IMR-90 (cell line): ENCODE measurements around the gene KIF1A. TPM values are rescaled to one million over a fixed set of nuclear protein-coding genes. Genes with fewer than 3 reads are reported as not detected.

ENCODE experiments used
- ATAC-seq: fragments of 200-7000 bp; cut with Tn5 transposase; 2 replicates; pipeline ENCODE4 v1.9.1; 2020; ENCODE audit warnings: low read depth, mild to moderate bottlenecking, moderate library complexity
- BruUV-seq: library from RNA; stranded (reverse); fragments of 400-500 nt; replicated peaks from 2 replicates; lab custom pipeline; 2021; lab: Mats Ljungman, UMichigan
- CTCF ChIA-PET: fragments of 300-600 bp; formaldehyde crosslinking; extraction: SDS; loops from one replicate; lab custom pipeline; 2021; ENCODE audit warnings: antibody characterized with exemption; lab: Yijun Ruan, JAX
- POLR2A ChIA-PET: fragments of 300-600 bp; sonication (Branson Sonifier 250); formaldehyde crosslinking; loops from one replicate; lab custom pipeline; 2022; ENCODE audit warnings: antibody characterized with exemption; ENCODE audit not compliant: unreplicated experiment; lab: Charles Lee
- DNase-seq: peaks from one replicate; pipeline ENCODE4 v3.0.0; 2013
- H2AFZ ChIP-seq: replicated peaks from 2 replicates; pipeline ENCODE3; 2013; ENCODE audit warnings: low read length, mild to moderate bottlenecking; ENCODE audit not compliant: poor library complexity
- H2AK5ac ChIP-seq: 2 replicates; pipeline ENCODE4 v1.6.1; 2013; ENCODE audit warnings: low read depth, low read length, inconsistent platforms
- H2AK9ac ChIP-seq: replicated peaks from 2 replicates; pipeline ENCODE3; 2013; ENCODE audit warnings: mild to moderate bottlenecking, low read depth, low read length, moderate library complexity; ENCODE audit not compliant: poor library complexity
- H2BK120ac ChIP-seq: 2 replicates; pipeline ENCODE4 v1.6.1; 2013; ENCODE audit warnings: low read depth, low read length, inconsistent platforms
- H2BK15ac ChIP-seq: 3 replicates; pipeline ENCODE4 v1.6.1; 2013; ENCODE audit warnings: low read depth, low read length, inconsistent platforms
- H2BK20ac ChIP-seq: 2 replicates; pipeline ENCODE4 v1.6.1; 2013; ENCODE audit warnings: low read depth, mild to moderate bottlenecking, inconsistent platforms, low read length, moderate library complexity
- H2BK5ac ChIP-seq: 2 replicates; pipeline ENCODE4 v1.6.1; 2013; ENCODE audit warnings: mild to moderate bottlenecking, low read depth, low read length, inconsistent platforms; ENCODE audit not compliant: poor library complexity, severe bottlenecking
- H3K14ac ChIP-seq: replicated peaks from 2 replicates; pipeline ENCODE4 v1.6.1; 2013; ENCODE audit warnings: low read depth, low read length, inconsistent platforms
- H3K18ac ChIP-seq: 2 replicates; pipeline ENCODE4 v1.6.1; 2013; ENCODE audit warnings: low read depth, low read length, control low read depth
- H3K23ac ChIP-seq: 2 replicates; pipeline ENCODE4 v1.6.1; 2013; ENCODE audit warnings: low read depth, low read length, inconsistent platforms
- H3K27ac ChIP-seq: 2 replicates; pipeline ENCODE4 v1.5.1; 2013; ENCODE audit warnings: mild to moderate bottlenecking, control low read depth, low read length; ENCODE audit not compliant: insufficient read depth
- H3K27me3 ChIP-seq: 2 replicates; pipeline ENCODE4 v1.6.1; 2013; ENCODE audit warnings: low read length; ENCODE audit not compliant: control insufficient read depth, insufficient read depth
- H3K36me3 ChIP-seq: 2 replicates; pipeline ENCODE4 v1.6.1; 2013; ENCODE audit warnings: low read length, mixed read lengths; ENCODE audit not compliant: control insufficient read depth, insufficient read depth
- H3K4ac ChIP-seq: 2 replicates; pipeline ENCODE4 v1.6.1; 2013; ENCODE audit warnings: low read depth, low read length, inconsistent platforms
- H3K4me1 ChIP-seq: 2 replicates; pipeline ENCODE4 v1.6.1; 2013; ENCODE audit warnings: low read length, mixed read lengths; ENCODE audit not compliant: control insufficient read depth, insufficient read depth
- H3K4me2 ChIP-seq: 2 replicates; pipeline ENCODE4 v1.6.1; 2013; ENCODE audit warnings: low read depth, mild to moderate bottlenecking, control low read depth, low read length, moderate library complexity
- H3K4me3 ChIP-seq: 2 replicates; pipeline ENCODE4 v1.5.1; 2013; ENCODE audit warnings: low read depth, mild to moderate bottlenecking, control low read depth, low read length, moderate library complexity; ENCODE audit not compliant: insufficient read depth
- H3K56ac ChIP-seq: 2 replicates; pipeline ENCODE4 v1.6.1; 2013; ENCODE audit warnings: low read length, inconsistent platforms; ENCODE audit not compliant: insufficient read depth; ENCODE audit errors: extremely low read depth
- H3K79me1 ChIP-seq, 2 experiments: 2 replicates each; pipeline ENCODE4 v1.6.1; 2013; ENCODE audit warnings: low read length in 2 of 2, inconsistent platforms in 1 of 2, low read depth in 1 of 2
- H3K9ac ChIP-seq: 2 replicates; pipeline ENCODE4 v1.6.1; 2013; ENCODE audit warnings: low read depth, low read length, control low read depth
- H3K9me1 ChIP-seq: 2 replicates; pipeline ENCODE4 v1.6.1; 2013; ENCODE audit warnings: low read length, inconsistent platforms; ENCODE audit not compliant: insufficient read depth
- H3K9me3 ChIP-seq: 2 replicates; pipeline ENCODE4 v1.6.1; 2013; ENCODE audit warnings: low read length; ENCODE audit not compliant: control insufficient read depth, insufficient read depth
- H4K20me1 ChIP-seq: 2 replicates; pipeline ENCODE4 v1.6.1; 2013; ENCODE audit warnings: low read length, inconsistent platforms; ENCODE audit not compliant: insufficient read depth
- H4K5ac ChIP-seq: 2 replicates; pipeline ENCODE4 v1.6.1; 2013; ENCODE audit warnings: mild to moderate bottlenecking, low read depth, low read length, control low read depth
- H4K8ac ChIP-seq, 2 experiments: 2 replicates each; pipeline ENCODE4 v1.6.1; 2013; ENCODE audit warnings: low read depth in 2 of 2, low read length in 2 of 2, control low read depth in 1 of 2, inconsistent platforms in 1 of 2
- H4K91ac ChIP-seq: 2 replicates; pipeline ENCODE4 v1.6.1; 2013; ENCODE audit warnings: low read depth, low read length, inconsistent platforms; ENCODE audit not compliant: insufficient read depth
- BHLHE40 ChIP-seq: fragments of 150-350 bp; IDR thresholded peaks from 2 replicates; pipeline ENCODE4 v1.6.1; 2016; ENCODE audit warnings: mild to moderate bottlenecking, low read depth, low read length
- CTCF ChIP-seq: conservative IDR thresholded peaks from 2 replicates; pipeline ENCODE4 v1.5.1; 2012; ENCODE audit warnings: mild to moderate bottlenecking, low read depth, low read length, improper control_type of control experiment
- MAZ ChIP-seq: IDR thresholded peaks from 2 replicates; pipeline ENCODE4 v1.6.1; 2012; ENCODE audit warnings: low read depth, mild to moderate bottlenecking, low read length, improper control_type of control experiment, moderate library complexity, borderline replicate concordance
- NFE2L2 ChIP-seq: fragments of 150-350 bp; IDR thresholded peaks from 2 replicates; pipeline ENCODE4 v1.6.1; 2016; ENCODE audit warnings: low read depth, mild to moderate bottlenecking, low read length
- POLR2A ChIP-seq: IDR thresholded peaks from 2 replicates; pipeline ENCODE4 v1.6.1; 2012; ENCODE audit warnings: mild to moderate bottlenecking, low read depth, low read length
- SMC3 ChIP-seq: fragments of 150-350 bp; IDR thresholded peaks from 2 replicates; pipeline ENCODE4 v1.6.1; 2016; ENCODE audit warnings: low read depth, mild to moderate bottlenecking, antibody characterized with exemption, low read length, moderate library complexity
- USF2 ChIP-seq: fragments of 150-350 bp; IDR thresholded peaks from 2 replicates; pipeline ENCODE4 v1.6.1; 2017; ENCODE audit warnings: mild to moderate bottlenecking, antibody characterized with exemption, low read length, low read depth
- WGBS, 2 experiments: methylation state at CpG; one replicate each; pipeline versions ENCODE4 v1.1.5 to v1.1.7; 2013; ENCODE audit warnings: missing lambda C conversion rate in 2 of 2; ENCODE audit not compliant: insufficient read length in 1 of 2; ENCODE audit errors: extremely low coverage in 2 of 2; 5-methylcytosine and 5-hydroxymethylcytosine counted together
- dilution Hi-C: fragments of 300-500 bp; cut with HindIII; formaldehyde crosslinking; loops from one replicate; pipeline ENCODE4 v1.14.3; 2018; ENCODE audit warnings: low sequenced_read_pairs; ENCODE audit not compliant: unreplicated experiment
- in situ Hi-C: fragments of 300-500 bp; cut with MboI; formaldehyde crosslinking; loops from 3 replicates; pipeline ENCODE4 v1.14.3; 2019; ENCODE audit warnings: low sequenced_read_pairs, inconsistent platforms, mixed read lengths
- intact Hi-C: fragments of 100-400 bp; cut with micrococcal nuclease; formaldehyde crosslinking; loops from 2 replicates; pipeline ENCODE4 v1.10.0; 2022
- polyA plus RNA-seq, 3 experiments: library from polyadenylated mRNA; depleted of rRNA; stranded (reverse); fragments of >200 nt; gene quantifications; 2 replicates each; pipeline ENCODE4 v1.2.3, GENCODE V29; 2012; ENCODE audit warnings: low replicate concordance in 1 of 3
- total RNA-seq: library from RNA; depleted of rRNA; stranded (reverse); fragments of >200 nt; gene quantifications from 2 replicates; pipeline ENCODE4 v1.2.3, GENCODE V29; 2012

KIF1A gene
- total and polyA plus RNA-seq, 2 of the 4 experiments (the other 2 are of a cell fraction), result under 0.01 TPM; not detected in 1

GRCh38 chr2:240769096-240769495 lies 50.9 kb downstream of the KIF1A start:
- Histone ChIP-seq H3K4ac (no peak overlapping the region), H4K5ac (no peak overlapping the region), H3K79me1 (no peaks in the 10 kb centered on the region), H3K9me3 (no peaks in the 10 kb centered on the region), H2AK5ac (no peak overlapping the region), H3K23ac (no peak overlapping the region), H3K4me1 (no peaks in the 10 kb centered on the region), H3K56ac (no peak overlapping the region), H2BK5ac (no peak overlapping the region), H3K36me3 (no peaks in the 10 kb centered on the region), H3K18ac (no peak overlapping the region), H3K14ac (no peak overlapping the region), H3K9me1 (no peaks in the 10 kb centered on the region), H2BK20ac (no peak overlapping the region), H3K4me3 (no peak overlapping the region), H4K20me1 (no peaks in the 10 kb centered on the region; the same call in 1 of the 2 replicates), H2BK15ac (no peak overlapping the region), H2AFZ (peak overlapping the region; percentile 39), H3K27ac (no peak overlapping the region), H3K4me2 (no peak overlapping the region), H4K91ac (no peak overlapping the region), H2AK9ac (no peak overlapping the region), H4K8ac (no peak overlapping the region), H2BK120ac (no peak overlapping the region), H3K27me3 (peaks cover 3% of the 10 kb centered on the region; the same call in 1 of the 2 replicates), H3K9ac (no peak overlapping the region)
- ATAC-seq (no peak), DNase-seq (no peak)
- no TSS peak for BruUV-seq
- 83% methylated on average over 4 of the region's 7 CpGs; no CpG with 5 or more reads in 1 of the 2 experiments for WGBS, 2 experiments
- intact Hi-C loops (no loop called here), dilution Hi-C loops (no loop called here), in situ Hi-C loops (no loop called here)
- ChIA-PET POLR2A (no interaction called here), CTCF (no interaction called here)
- TF ChIP-seq USF2 (no peak), CTCF (no peak), SMC3 (no peak), BHLHE40 (no peak), NFE2L2 (no peak), POLR2A (no peak), MAZ (no peak)
